ENCODE data around the gene NXF1. TPM values are rescaled to one million over a fixed set of nuclear protein-coding genes. Genes with fewer than 3 reads are reported as not detected.
"Not testable (repeated sequence)": the region's sequence is repeated elsewhere in the genome, so short reads cannot be mapped to it uniquely, and the experiment has no call there.

Gene NXF1
- polyA plus RNA-seq, 1 of the 3 experiments (the other 2 are of a cell fraction): 59.7 TPM

DNA sequence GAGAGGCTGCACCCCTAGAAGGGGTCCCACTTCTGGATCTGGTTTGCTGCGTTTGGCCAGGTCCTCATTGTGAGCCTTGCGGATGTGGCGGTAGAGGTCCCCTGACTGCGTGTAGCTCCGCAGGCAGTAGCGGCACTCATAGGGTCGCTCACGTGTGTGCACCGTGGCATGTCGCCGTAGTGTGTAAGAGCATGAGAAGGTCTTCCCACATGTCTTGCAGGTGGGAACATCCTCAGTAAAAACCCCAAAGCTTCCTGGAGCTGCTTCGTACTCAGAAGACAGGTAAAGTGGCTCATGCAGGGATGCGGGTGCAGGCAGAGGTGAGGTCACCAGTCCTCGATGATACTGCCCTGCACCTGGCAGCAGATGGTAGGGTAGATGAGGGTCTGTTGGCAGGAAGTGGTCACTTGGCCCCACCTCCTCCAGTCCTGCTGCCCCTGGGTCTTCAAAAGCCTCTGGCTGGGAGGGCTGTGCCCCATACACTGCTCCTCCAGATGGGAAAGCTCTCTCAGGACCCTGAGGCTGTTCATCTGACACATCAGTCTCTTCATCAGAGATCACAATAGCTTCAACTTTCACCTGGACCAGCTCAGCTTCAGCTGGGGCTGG lies 53.0 kb downstream of the NXF1 start:
- Histone ChIP-seq H3K27me3 (ENCODE audit: insufficient read depth) (no peaks in the 10 kb centered on the region), H4K20me1 (ENCODE audit: insufficient read depth) (no peaks in the 10 kb centered on the region), H2AFZ (ENCODE audit: low read depth) (no peak overlapping the region), H3K4me1 (ENCODE audit: control insufficient read depth in 1 of 2, insufficient read depth in 2 of 2, low read depth in 1 of 2, low read length in 1 of 2) (peaks cover 6 to 11% of the 10 kb centered on the region in 2 experiments; a peak in 3 of 4 replicates), H3K9ac (no peak overlapping the region), H3K27ac (ENCODE audit: low read depth in 2 of 2, low read length in 1 of 2) (no peak overlapping the region), H3F3A (replicated peaks; ENCODE audit: insufficient read depth) (peaks cover 23% of the 10 kb centered on the region), H3K4me3 (ENCODE audit: low read depth in 2 of 2, low read length in 1 of 2) (no peak overlapping the region), H3K9me2 (no peaks in the 10 kb centered on the region), H3K79me2 (ENCODE audit: insufficient read depth) (peaks cover 33% of the 10 kb centered on the region; the same call in 1 of the 2 replicates), H3K4me2 (no peak overlapping the region), H3K9me3 (no peaks in the 10 kb centered on the region), H3K36me3 (replicated peaks in 1 of 2; ENCODE audit: control insufficient read depth in 1 of 2, insufficient read depth in 2 of 2, low read length in 1 of 2) (peaks cover 0 to 9% of the 10 kb centered on the region in 2 experiments)
- ChIA-PET POLR2A (interaction anchor here (0.7 kb wide), 2 partner anchors 9 to 54 kb away, joined by 3 read pairs; partner anchors contain the start of gene POLR2G), CTCF (interaction anchor here (1.0 to 3.3 kb wide), 4 partner anchors 9 to 327 kb away, joined by 3 to 18 read pairs (median 4); partner anchors contain the start of gene POLR2G)
- no peak for TF ChIP-seq NRF1 (IDR thresholded peaks at IDR 0.05; ENCODE audit: low read depth, low read length)
- no peak for TF ChIP-seq POLR2AphosphoS5 (IDR thresholded peaks at IDR 0.05; ENCODE audit: low read depth, low read length)
- TF ChIP-seq MEF2A (IDR thresholded peaks at IDR 0.05; ENCODE audit: borderline replicate concordance, low read depth): no peak
- TF ChIP-seq SMC3 (IDR thresholded peaks at IDR 0.05; ENCODE audit: low read depth, low read length): no peak
- TF ChIP-seq JUND (IDR thresholded peaks at IDR 0.05): no peak
- no peak for TF ChIP-seq RAD21 (IDR thresholded peaks at IDR 0.05; ENCODE audit: low read length)
- TF ChIP-seq GATA2 (CRISPR knock-in tag; IDR thresholded peaks at IDR 0.05): no peak
- TF ChIP-seq YY1 (IDR thresholded peaks at IDR 0.05; ENCODE audit: low read depth): no peak
- TF ChIP-seq EZH2phosphoT487 (IDR thresholded peaks at IDR 0.05; ENCODE audit: borderline replicate concordance, low read depth): no peak
- TF ChIP-seq, protein P1, sequence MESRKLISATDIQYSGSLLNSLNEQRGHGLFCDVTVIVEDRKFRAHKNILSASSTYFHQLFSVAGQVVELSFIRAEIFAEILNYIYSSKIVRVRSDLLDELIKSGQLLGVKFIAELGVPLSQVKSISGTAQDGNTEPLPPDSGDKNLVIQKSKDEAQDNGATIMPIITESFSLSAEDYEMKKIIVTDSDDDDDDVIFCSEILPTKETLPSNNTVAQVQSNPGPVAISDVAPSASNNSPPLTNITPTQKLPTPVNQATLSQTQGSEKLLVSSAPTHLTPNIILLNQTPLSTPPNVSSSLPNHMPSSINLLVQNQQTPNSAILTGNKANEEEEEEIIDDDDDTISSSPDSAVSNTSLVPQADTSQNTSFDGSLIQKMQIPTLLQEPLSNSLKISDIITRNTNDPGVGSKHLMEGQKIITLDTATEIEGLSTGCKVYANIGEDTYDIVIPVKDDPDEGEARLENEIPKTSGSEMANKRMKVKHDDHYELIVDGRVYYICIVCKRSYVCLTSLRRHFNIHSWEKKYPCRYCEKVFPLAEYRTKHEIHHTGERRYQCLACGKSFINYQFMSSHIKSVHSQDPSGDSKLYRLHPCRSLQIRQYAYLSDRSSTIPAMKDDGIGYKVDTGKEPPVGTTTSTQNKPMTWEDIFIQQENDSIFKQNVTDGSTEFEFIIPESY (IDR thresholded peaks at IDR 0.05; ENCODE audit: borderline replicate concordance, low read depth): no peak
- no peak for TF ChIP-seq TCF12 (IDR thresholded peaks at IDR 0.05)
- no peak for TF ChIP-seq FOSL2 (IDR thresholded peaks at IDR 0.05; ENCODE audit: borderline replicate concordance, low read depth)
- no peak for TF ChIP-seq CHD2 (IDR thresholded peaks at IDR 0.05; ENCODE audit: low read length, partially characterized antibody)
- no peak for TF ChIP-seq SIN3A (IDR thresholded peaks at IDR 0.05; ENCODE audit: borderline replicate concordance, low read depth, low read length)
- no peak for TF ChIP-seq FOXJ3 (CRISPR knock-in tag; IDR thresholded peaks at IDR 0.05)
- no peak for TF ChIP-seq FOXM1 (IDR thresholded peaks at IDR 0.05; ENCODE audit: low read depth)
- TF ChIP-seq USF1 (IDR thresholded peaks at IDR 0.05; ENCODE audit: borderline replicate concordance, low read depth): no peak
- TF ChIP-seq, protein P2, sequence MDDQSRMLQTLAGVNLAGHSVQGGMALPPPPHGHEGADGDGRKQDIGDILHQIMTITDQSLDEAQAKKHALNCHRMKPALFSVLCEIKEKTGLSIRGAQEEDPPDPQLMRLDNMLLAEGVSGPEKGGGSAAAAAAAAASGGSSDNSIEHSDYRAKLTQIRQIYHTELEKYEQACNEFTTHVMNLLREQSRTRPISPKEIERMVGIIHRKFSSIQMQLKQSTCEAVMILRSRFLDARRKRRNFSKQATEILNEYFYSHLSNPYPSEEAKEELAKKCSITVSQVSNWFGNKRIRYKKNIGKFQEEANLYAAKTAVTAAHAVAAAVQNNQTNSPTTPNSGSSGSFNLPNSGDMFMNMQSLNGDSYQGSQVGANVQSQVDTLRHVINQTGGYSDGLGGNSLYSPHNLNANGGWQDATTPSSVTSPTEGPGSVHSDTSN (IDR thresholded peaks at IDR 0.05): no peak
- no peak for TF ChIP-seq NFIC (IDR thresholded peaks at IDR 0.05; ENCODE audit: borderline replicate concordance)
- no peak for TF ChIP-seq MAX (IDR thresholded peaks at IDR 0.05; ENCODE audit: low read depth)
- no peak for DNase-seq
- 92% methylated on average over 9 of the region's 14 CpGs for WGBS (ENCODE audit: low lambda C conversion rate)

GRCh38 chr11:62749931-62750330 lies 55.3 kb downstream of the NXF1 start:
- H3K4me2 ChIP-seq; H3K4me3 ChIP-seq (ENCODE audit: low read depth in 2 of 2, low read length in 1 of 2); H3K36me3 ChIP-seq (replicated peaks in 1 of 2; ENCODE audit: control insufficient read depth in 1 of 2, insufficient read depth in 2 of 2, low read length in 1 of 2); H3K27ac ChIP-seq (ENCODE audit: low read depth in 2 of 2, low read length in 1 of 2); DNase-seq; H3K9me2 ChIP-seq; H3K9me3 ChIP-seq; H3K9ac ChIP-seq; H3K27me3 ChIP-seq (ENCODE audit: insufficient read depth); POLR2A ChIA-PET; H2AFZ ChIP-seq (ENCODE audit: low read depth); H4K20me1 ChIP-seq (ENCODE audit: insufficient read depth): not testable (repeated sequence)
- H3K4me1 ChIP-seq (ENCODE audit: control insufficient read depth in 1 of 2, insufficient read depth in 2 of 2, low read depth in 1 of 2, low read length in 1 of 2): peaks cover 6 to 11% of the 10 kb centered on the region in 2 experiments; a peak in 3 of 4 replicates
- WGBS (ENCODE audit: low lambda C conversion rate): 98% methylated on average over 5 of the region's 5 CpGs
- H3F3A ChIP-seq (replicated peaks; ENCODE audit: insufficient read depth): peaks cover 17% of the 10 kb centered on the region
- H3K79me2 ChIP-seq (ENCODE audit: insufficient read depth): peaks cover 33% of the 10 kb centered on the region; the same call in 1 of the 2 replicates
- CTCF ChIA-PET: interaction anchor here (1.5 kb wide), 1 partner anchor 20 kb away, joined by 4 read pairs; no protein-coding TSS in a partner anchor

Measured in SK-N-SH (cell line).